GM12892 (cell line): Measurements from ENCODE around the gene GPC4.

Source experiments
- POLR2A ChIP-seq: IDR thresholded peaks from 2 replicates; pipeline ENCODE4 v1.6.1; 2011; ENCODE audit warnings: low read depth, low read length, control low read depth
- POLR2AphosphoS5 ChIP-seq: IDR thresholded peaks from 2 replicates; pipeline ENCODE4 v1.6.1; 2011; ENCODE audit warnings: low read depth, low read length, control low read depth
- TAF1 ChIP-seq: IDR thresholded peaks from 2 replicates; pipeline ENCODE4 v1.6.1; 2011; ENCODE audit warnings: low read depth, mild to moderate bottlenecking, control low read depth, low read length, borderline replicate concordance

GRCh38 chrX:133440797-133441163, 25.5 kb upstream of the GPC4 start:
- no peak for TF ChIP-seq POLR2A
- no peak for TF ChIP-seq POLR2AphosphoS5
- no peak for TF ChIP-seq TAF1
